Measurements from ENCODE around the gene RALA. TPM values are rescaled to one million over a fixed set of nuclear protein-coding genes. Genes with fewer than 3 reads are reported as not detected.

The RALA gene
- total and polyA plus RNA-seq, 2 experiments from 2014 or later: 43.5 to 231 TPM

DNA sequence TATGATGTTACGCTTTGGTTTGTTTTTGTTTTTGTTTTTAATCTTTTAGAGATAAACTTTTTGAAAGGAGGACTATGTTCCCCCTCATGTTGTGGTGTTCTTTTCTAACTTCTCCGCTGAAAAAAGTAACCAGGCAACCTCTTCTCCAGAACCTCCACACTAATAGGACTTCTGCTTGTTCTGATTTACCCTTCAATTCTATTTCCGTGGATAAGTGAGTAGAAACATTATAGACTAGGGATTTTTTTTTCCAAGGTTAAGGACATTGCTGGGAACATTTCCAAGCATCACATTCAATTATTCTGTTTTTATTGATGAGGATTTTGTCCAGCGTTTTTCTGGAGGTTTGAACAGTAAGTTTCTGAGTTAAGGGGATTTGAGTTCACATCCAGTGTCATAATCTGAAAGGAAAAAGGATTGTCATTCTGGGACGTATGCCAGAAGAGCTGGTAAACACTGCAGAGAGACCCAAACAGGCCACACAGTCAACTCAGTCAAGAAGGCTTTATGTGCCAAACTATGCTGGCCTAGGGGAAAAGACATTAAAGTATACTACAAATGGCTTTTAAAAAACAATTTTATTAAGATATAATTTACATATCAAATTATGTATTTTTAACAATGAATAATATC, 28.3 kb upstream of the RALA start (continued):
- TF ChIP-seq, protein P1, sequence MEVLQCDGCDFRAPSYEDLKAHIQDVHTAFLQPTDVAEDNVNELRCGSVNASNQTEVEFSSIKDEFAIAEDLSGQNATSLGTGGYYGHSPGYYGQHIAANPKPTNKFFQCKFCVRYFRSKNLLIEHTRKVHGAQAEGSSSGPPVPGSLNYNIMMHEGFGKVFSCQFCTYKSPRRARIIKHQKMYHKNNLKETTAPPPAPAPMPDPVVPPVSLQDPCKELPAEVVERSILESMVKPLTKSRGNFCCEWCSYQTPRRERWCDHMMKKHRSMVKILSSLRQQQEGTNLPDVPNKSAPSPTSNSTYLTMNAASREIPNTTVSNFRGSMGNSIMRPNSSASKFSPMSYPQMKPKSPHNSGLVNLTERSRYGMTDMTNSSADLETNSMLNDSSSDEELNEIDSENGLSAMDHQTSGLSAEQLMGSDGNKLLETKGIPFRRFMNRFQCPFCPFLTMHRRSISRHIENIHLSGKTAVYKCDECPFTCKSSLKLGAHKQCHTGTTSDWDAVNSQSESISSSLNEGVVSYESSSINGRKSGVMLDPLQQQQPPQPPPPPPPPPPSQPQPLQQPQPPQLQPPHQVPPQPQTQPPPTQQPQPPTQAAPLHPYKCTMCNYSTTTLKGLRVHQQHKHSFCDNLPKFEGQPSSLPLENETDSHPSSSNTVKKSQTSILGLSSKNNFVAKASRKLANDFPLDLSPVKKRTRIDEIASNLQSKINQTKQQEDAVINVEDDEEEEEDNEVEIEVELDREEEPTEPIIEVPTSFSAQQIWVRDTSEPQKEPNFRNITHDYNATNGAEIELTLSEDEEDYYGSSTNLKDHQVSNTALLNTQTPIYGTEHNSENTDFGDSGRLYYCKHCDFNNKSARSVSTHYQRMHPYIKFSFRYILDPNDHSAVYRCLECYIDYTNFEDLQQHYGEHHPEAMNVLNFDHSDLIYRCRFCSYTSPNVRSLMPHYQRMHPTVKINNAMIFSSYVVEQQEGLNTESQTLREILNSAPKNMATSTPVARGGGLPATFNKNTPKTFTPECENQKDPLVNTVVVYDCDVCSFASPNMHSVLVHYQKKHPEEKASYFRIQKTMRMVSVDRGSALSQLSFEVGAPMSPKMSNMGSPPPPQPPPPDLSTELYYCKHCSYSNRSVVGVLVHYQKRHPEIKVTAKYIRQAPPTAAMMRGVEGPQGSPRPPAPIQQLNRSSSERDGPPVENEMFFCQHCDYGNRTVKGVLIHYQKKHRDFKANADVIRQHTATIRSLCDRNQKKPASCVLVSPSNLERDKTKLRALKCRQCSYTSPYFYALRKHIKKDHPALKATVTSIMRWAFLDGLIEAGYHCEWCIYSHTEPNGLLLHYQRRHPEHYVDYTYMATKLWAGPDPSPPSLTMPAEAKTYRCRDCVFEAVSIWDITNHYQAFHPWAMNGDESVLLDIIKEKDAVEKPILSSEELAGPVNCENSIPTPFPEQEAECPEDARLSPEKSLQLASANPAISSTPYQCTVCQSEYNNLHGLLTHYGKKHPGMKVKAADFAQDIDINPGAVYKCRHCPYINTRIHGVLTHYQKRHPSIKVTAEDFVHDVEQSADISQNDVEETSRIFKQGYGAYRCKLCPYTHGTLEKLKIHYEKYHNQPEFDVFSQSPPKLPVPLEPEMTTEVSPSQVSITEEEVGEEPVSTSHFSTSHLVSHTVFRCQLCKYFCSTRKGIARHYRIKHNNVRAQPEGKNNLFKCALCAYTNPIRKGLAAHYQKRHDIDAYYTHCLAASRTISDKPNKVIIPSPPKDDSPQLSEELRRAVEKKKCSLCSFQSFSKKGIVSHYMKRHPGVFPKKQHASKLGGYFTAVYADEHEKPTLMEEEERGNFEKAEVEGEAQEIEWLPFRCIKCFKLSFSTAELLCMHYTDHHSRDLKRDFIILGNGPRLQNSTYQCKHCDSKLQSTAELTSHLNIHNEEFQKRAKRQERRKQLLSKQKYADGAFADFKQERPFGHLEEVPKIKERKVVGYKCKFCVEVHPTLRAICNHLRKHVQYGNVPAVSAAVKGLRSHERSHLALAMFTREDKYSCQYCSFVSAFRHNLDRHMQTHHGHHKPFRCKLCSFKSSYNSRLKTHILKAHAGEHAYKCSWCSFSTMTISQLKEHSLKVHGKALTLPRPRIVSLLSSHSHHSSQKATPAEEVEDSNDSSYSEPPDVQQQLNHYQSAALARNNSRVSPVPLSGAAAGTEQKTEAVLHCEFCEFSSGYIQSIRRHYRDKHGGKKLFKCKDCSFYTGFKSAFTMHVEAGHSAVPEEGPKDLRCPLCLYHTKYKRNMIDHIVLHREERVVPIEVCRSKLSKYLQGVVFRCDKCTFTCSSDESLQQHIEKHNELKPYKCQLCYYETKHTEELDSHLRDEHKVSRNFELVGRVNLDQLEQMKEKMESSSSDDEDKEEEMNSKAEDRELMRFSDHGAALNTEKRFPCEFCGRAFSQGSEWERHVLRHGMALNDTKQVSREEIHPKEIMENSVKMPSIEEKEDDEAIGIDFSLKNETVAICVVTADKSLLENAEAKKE (CRISPR knock-in tag; IDR thresholded peaks at IDR 0.05): no peak
- TF ChIP-seq, protein P2, sequence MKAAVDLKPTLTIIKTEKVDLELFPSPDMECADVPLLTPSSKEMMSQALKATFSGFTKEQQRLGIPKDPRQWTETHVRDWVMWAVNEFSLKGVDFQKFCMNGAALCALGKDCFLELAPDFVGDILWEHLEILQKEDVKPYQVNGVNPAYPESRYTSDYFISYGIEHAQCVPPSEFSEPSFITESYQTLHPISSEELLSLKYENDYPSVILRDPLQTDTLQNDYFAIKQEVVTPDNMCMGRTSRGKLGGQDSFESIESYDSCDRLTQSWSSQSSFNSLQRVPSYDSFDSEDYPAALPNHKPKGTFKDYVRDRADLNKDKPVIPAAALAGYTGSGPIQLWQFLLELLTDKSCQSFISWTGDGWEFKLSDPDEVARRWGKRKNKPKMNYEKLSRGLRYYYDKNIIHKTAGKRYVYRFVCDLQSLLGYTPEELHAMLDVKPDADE (IDR thresholded peaks at IDR 0.05): no peak
- TF ChIP-seq EZH2phosphoT487 (IDR thresholded peaks at IDR 0.05; ENCODE audit: unreplicated experiment) (no peak), NANOG (IDR thresholded peaks at IDR 0.05; ENCODE audit: borderline replicate concordance) (no peak), ZNF114 (CRISPR knock-in tag; IDR thresholded peaks at IDR 0.05) (no peak)

DNA sequence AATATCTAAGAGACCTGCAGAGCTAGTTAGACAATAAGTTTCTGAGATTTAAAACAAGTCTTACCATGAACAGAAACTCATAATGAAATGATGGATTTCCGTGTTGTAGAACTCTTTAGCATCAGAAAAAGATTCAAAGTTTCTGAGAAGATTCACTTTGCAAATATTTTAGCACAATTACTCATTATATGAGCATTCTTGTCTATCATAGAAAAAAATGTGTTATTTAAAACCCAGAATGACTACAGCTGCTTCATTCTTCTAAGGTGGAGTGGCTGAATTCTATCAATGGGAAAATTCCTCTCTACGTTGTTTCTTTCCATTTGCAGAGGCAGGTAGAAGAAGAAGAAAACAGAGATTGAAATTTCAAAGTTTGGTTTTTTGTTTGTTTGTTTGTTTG, 21.0 kb upstream of the RALA start:
- ATAC-seq (no peak), DNase-seq (ENCODE audit: low spot score) (no peak)
- H3K79me2 ChIP-seq (replicated peaks; ENCODE audit: insufficient read depth): no peaks in the 10 kb centered on the region
- no peaks in the 10 kb centered on the region for H3K9me3 Mint-ChIP-seq
- no peaks in the 10 kb centered on the region for H3K36me3 Mint-ChIP-seq (ENCODE audit: low read depth)
- no peaks in the 10 kb centered on the region for H3K27me3 ChIP-seq (ENCODE audit: insufficient read depth)
- H3K27me3 Mint-ChIP-seq (ENCODE audit: insufficient read depth, low read depth, poor library complexity): peaks cover 2% of the 10 kb centered on the region
- no peak overlapping the region for H3K4me3 ChIP-seq
- H3K27ac ChIP-seq (ENCODE audit: low read depth): no peak overlapping the region
- no peak overlapping the region for H3K4me2 ChIP-seq
- no peaks in the 10 kb centered on the region for H3K4me1 ChIP-seq (ENCODE audit: insufficient read depth)
- H3F3A ChIP-seq (replicated peaks; ENCODE audit: low read depth): no peaks in the 10 kb centered on the region
- H2AFZ ChIP-seq: no peak overlapping the region
- H3K27ac Mint-ChIP-seq: no peak overlapping the region
- H3K36me3 ChIP-seq (ENCODE audit: insufficient read depth): no peaks in the 10 kb centered on the region
- no peaks in the 10 kb centered on the region for H3K4me1 Mint-ChIP-seq
- no peaks in the 10 kb centered on the region for H4K20me1 ChIP-seq (replicated peaks; ENCODE audit: insufficient read depth)
- H3K4me3 Mint-ChIP-seq: no peak overlapping the region
- H3K9me2 ChIP-seq (ENCODE audit: insufficient read depth): 0 out of 2 replicates have a peak, but pooled peaks cover 3% of the 10 kb centered on the region
- TF ChIP-seq, protein P1 (CRISPR knock-in tag; IDR thresholded peaks at IDR 0.05): no peak
- no peak for TF ChIP-seq ZNF331 (CRISPR knock-in tag; IDR thresholded peaks at IDR 0.05; ENCODE audit: low read depth)
- no peak for TF ChIP-seq NANOG (IDR thresholded peaks at IDR 0.05; ENCODE audit: borderline replicate concordance)

All from GM23338 (cell line).